Keratinocyte (primary cell): ENCODE measurements around the gene BEST3. TPM values are rescaled to one million over a fixed set of nuclear protein-coding genes. Genes with fewer than 3 reads are reported as not detected.

Source experiments
- DNase-seq: peaks from one replicate; pipeline ENCODE4 v3.0.0-alpha.2; 2011; ENCODE audit warnings: low read depth, missing footprints, low spot score
- FAIRE-seq: peaks from 2 replicates; lab custom pipeline; 2011; peaks lifted over from hg19 to GRCh38; lab: Jason Lieb, UNC
- H2AFZ ChIP-seq: 2 replicates; pipeline ENCODE4 v1.6.0; 2012; ENCODE audit warnings: low read length, control low read depth, inconsistent platforms; ENCODE audit not compliant: control insufficient read depth
- H3K27ac ChIP-seq: 2 replicates; pipeline ENCODE4 v1.5.1; 2011; ENCODE audit warnings: low read length; ENCODE audit not compliant: control insufficient read depth, insufficient read depth
- H3K27me3 ChIP-seq: 3 replicates; pipeline ENCODE4 v1.6.0; 2011; ENCODE audit warnings: low read length; ENCODE audit not compliant: control insufficient read depth, insufficient read depth; ENCODE audit errors: extremely low read depth
- H3K36me3 ChIP-seq, 2 experiments: 2 replicates in 1 of 2; 3 replicates in 1 of 2; pipeline ENCODE4 v1.5.1; 2011; ENCODE audit warnings: low read length in 2 of 2, mild to moderate bottlenecking in 1 of 2; ENCODE audit not compliant: control insufficient read depth in 2 of 2, insufficient read depth in 2 of 2; ENCODE audit errors: extremely low read depth in 1 of 2
- H3K4me1 ChIP-seq: 3 replicates; pipeline ENCODE4 v1.5.1; 2011; ENCODE audit warnings: low read length; ENCODE audit not compliant: control insufficient read depth, insufficient read depth; ENCODE audit errors: extremely low read depth
- H3K4me2 ChIP-seq: 3 replicates; pipeline ENCODE4 v1.6.0; 2011; ENCODE audit warnings: low read depth, low read length; ENCODE audit not compliant: control insufficient read depth, insufficient read depth; ENCODE audit errors: extremely low read depth
- H3K4me3 ChIP-seq, 3 experiments: fragments of 200-600 bp in 1 of 3; sonication (generic) in 1 of 3; 2 replicates in 2 of 3; 3 replicates in 1 of 3; pipeline ENCODE4 v1.5.1; 2011 to 2016; ENCODE audit warnings: low read length in 3 of 3, mild to moderate bottlenecking in 3 of 3, control low read depth in 2 of 3, inconsistent platforms in 1 of 3, low read depth in 1 of 3, mixed read lengths in 1 of 3, mixed run types in 1 of 3, moderate library complexity in 1 of 3; ENCODE audit not compliant: control insufficient read depth in 2 of 3, insufficient read depth in 2 of 3; ENCODE audit errors: extremely low read depth in 1 of 3
- H3K79me2 ChIP-seq: 2 replicates; pipeline ENCODE4 v1.6.0; 2012; ENCODE audit warnings: low read length; ENCODE audit not compliant: control insufficient read depth, insufficient read depth
- H3K9ac ChIP-seq: 3 replicates; pipeline ENCODE4 v1.6.0; 2011; ENCODE audit warnings: low read length; ENCODE audit not compliant: control insufficient read depth, insufficient read depth; ENCODE audit errors: extremely low read depth
- H3K9me1 ChIP-seq: 3 replicates; pipeline ENCODE4 v1.6.0; 2011; ENCODE audit warnings: low read length; ENCODE audit not compliant: control insufficient read depth, insufficient read depth; ENCODE audit errors: extremely low read depth
- H3K9me3 ChIP-seq: 2 replicates; pipeline ENCODE4 v1.5.1; 2012; ENCODE audit warnings: low read depth, low read length; ENCODE audit not compliant: control insufficient read depth
- H4K20me1 ChIP-seq: 3 replicates; pipeline ENCODE4 v1.6.0; 2011; ENCODE audit warnings: low read length; ENCODE audit not compliant: control insufficient read depth, insufficient read depth; ENCODE audit errors: extremely low read depth
- CTCF ChIP-seq, 3 experiments: IDR thresholded peaks in 1 of 3; conservative IDR thresholded peaks in 1 of 3; optimal IDR thresholded peaks in 1 of 3; 2 replicates in 2 of 3; 3 replicates in 1 of 3; pipeline versions ENCODE3 to v1.5.1; 2011; ENCODE audit warnings: low read length in 3 of 3, mild to moderate bottlenecking in 3 of 3, moderate library complexity in 2 of 3, control low read depth in 1 of 3, inconsistent platforms in 1 of 3; ENCODE audit not compliant: insufficient read depth in 2 of 3; ENCODE audit errors: extremely low read depth in 1 of 3
- EZH2 ChIP-seq: IDR thresholded peaks from one replicate; pipeline ENCODE4 v1.6.1; 2012; ENCODE audit warnings: inconsistent platforms, mild to moderate bottlenecking, low read length, moderate library complexity
- dilution Hi-C: fragments of 300-500 bp; cut with MboI; formaldehyde crosslinking; loops from one replicate; pipeline ENCODE4 v1.7.0; 2020; ENCODE audit warnings: low sequenced_read_pairs; ENCODE audit not compliant: extremely low pct_ligation_motif_present
- polyA plus RNA-seq, 5 experiments: library from polyadenylated mRNA; depleted of rRNA in 3 of 5; stranded (reverse) in 3 of 5; stranded (forward) in 1 of 5; unstranded in 1 of 5; fragments of >200 nt; gene quantifications; 1 replicate in 1 of 5; 2 replicates in 3 of 5; 3 replicates in 1 of 5; pipeline versions ENCODE4 v1.2.1 to v1.2.3, GENCODE V29; 2011 to 2012; ENCODE audit warnings: missing spikeins in 2 of 5, low read depth in 1 of 5, low replicate concordance in 1 of 5

The BEST3 gene
- polyA plus RNA-seq, 1 donor (not counting 4 experiments of a cell fraction or from before 2014, with no cell fraction given): 0.07 TPM

GRCh38 chr12:69676257-69677012 is 22.7 kb downstream of the BEST3 start:
- H3K27me3 ChIP-seq: no peaks in the 10 kb centered on the region
- no peaks in the 10 kb centered on the region for H4K20me1 ChIP-seq
- H3K4me3 ChIP-seq: no peak overlapping the region
- no peaks in the 10 kb centered on the region for H3K36me3 ChIP-seq
- H3K9me1 ChIP-seq: no peaks in the 10 kb centered on the region
- H3K27ac ChIP-seq: no peak overlapping the region
- H3K9ac ChIP-seq: no peak overlapping the region
- dilution Hi-C loops: no loop called here
- H3K4me1 ChIP-seq: no peaks in the 10 kb centered on the region
- no peak for DNase-seq
- H2AFZ ChIP-seq: no peak overlapping the region
- H3K9me3 ChIP-seq: no peaks in the 10 kb centered on the region
- FAIRE-seq: no peak
- no peaks in the 10 kb centered on the region for H3K79me2 ChIP-seq
- TF ChIP-seq CTCF (optimal IDR thresholded peaks at IDR 0.05 in 1 of 3, IDR thresholded peaks at IDR 0.05 in 1 of 3, conservative IDR thresholded peaks at IDR 0.05 in 1 of 3; ENCODE audit: extremely low read depth in 1 of 3, insufficient read depth in 2 of 3, low read length in 3 of 3) (peak in 2 of 3 experiments; percentile 5 to 8), EZH2 (no peak)
- no peak overlapping the region for H3K4me2 ChIP-seq

- FAIRE-seq (no peak), DNase-seq (no peak)
- no peaks in the 10 kb centered on the region for H4K20me1 ChIP-seq
- no peaks in the 10 kb centered on the region for H3K9me3 ChIP-seq
- no peaks in the 10 kb centered on the region for H3K9me1 ChIP-seq
- no peaks in the 10 kb centered on the region for H3K36me3 ChIP-seq
- H2AFZ ChIP-seq: no peak overlapping the region
- no peaks in the 10 kb centered on the region for H3K4me1 ChIP-seq
- H3K79me2 ChIP-seq: no peaks in the 10 kb centered on the region
- TF ChIP-seq CTCF (optimal IDR thresholded peaks at IDR 0.05 in 1 of 3, IDR thresholded peaks at IDR 0.05 in 1 of 3, conservative IDR thresholded peaks at IDR 0.05 in 1 of 3; ENCODE audit: extremely low read depth in 1 of 3, insufficient read depth in 2 of 3, low read length in 3 of 3) (no peak), EZH2 (no peak)
- dilution Hi-C loops: no loop called here
- no peaks in the 10 kb centered on the region for H3K27me3 ChIP-seq
- H3K9ac ChIP-seq: no peak overlapping the region
- no peak overlapping the region for H3K27ac ChIP-seq
- no peak overlapping the region for H3K4me3 ChIP-seq
- H3K4me2 ChIP-seq: no peak overlapping the region
Observed at GRCh38 chr12:69672195-69672594, 26.9 kb downstream of the BEST3 start.
